ENCODE data around the gene SYPL1.

The SYPL1 gene

GRCh38 chr7:106088014-106088413 is 24.1 kb downstream of the SYPL1 start:
- TF ChIP-seq CTCF (IDR thresholded peaks at IDR 0.05; ENCODE audit: low read depth, low read length), result no peak
- no peak for DNase-seq (ENCODE audit: extremely low read depth, low read depth)

- no peak for TF ChIP-seq CTCF (IDR thresholded peaks at IDR 0.05; ENCODE audit: low read depth, low read length)
- no peak for DNase-seq (ENCODE audit: extremely low read depth, low read depth)
Measured at GRCh38 chr7:106086062-106086461, 26.1 kb downstream of the SYPL1 start.

GRCh38 chr7:106085015-106085414 is 27.1 kb downstream of the SYPL1 start:
- no peak for TF ChIP-seq CTCF (IDR thresholded peaks at IDR 0.05; ENCODE audit: low read depth, low read length)
- DNase-seq (ENCODE audit: extremely low read depth, low read depth), result no peak

- no peak for DNase-seq (ENCODE audit: extremely low read depth, low read depth)
- TF ChIP-seq CTCF (IDR thresholded peaks at IDR 0.05; ENCODE audit: low read depth, low read length), result no peak
Measured at GRCh38 chr7:106083717-106084116, 28.4 kb downstream of the SYPL1 start.

GRCh38 chr7:106082087-106082854 is 29.8 kb downstream of the SYPL1 start:
- no peak for TF ChIP-seq CTCF (IDR thresholded peaks at IDR 0.05; ENCODE audit: low read depth, low read length)
- DNase-seq (ENCODE audit: extremely low read depth, low read depth), result no peak

GRCh38 chr7:106080300-106080987 is 31.7 kb downstream of the SYPL1 start:
- no peak for DNase-seq (ENCODE audit: extremely low read depth, low read depth)
- no peak for TF ChIP-seq CTCF (IDR thresholded peaks at IDR 0.05; ENCODE audit: low read depth, low read length)

GRCh38 chr7:106076537-106076936 is 35.6 kb downstream of the SYPL1 start:
- no peak for TF ChIP-seq CTCF (IDR thresholded peaks at IDR 0.05; ENCODE audit: low read depth, low read length)
- DNase-seq (ENCODE audit: extremely low read depth, low read depth), result no peak

Measured in AG09319 (cell line).